ENCODE data around the gene PCNX1.
"Not testable (repeated sequence)": the region's sequence is repeated elsewhere in the genome, so short reads cannot be mapped to it uniquely, and the experiment has no call there.

Gene PCNX1

DNA sequence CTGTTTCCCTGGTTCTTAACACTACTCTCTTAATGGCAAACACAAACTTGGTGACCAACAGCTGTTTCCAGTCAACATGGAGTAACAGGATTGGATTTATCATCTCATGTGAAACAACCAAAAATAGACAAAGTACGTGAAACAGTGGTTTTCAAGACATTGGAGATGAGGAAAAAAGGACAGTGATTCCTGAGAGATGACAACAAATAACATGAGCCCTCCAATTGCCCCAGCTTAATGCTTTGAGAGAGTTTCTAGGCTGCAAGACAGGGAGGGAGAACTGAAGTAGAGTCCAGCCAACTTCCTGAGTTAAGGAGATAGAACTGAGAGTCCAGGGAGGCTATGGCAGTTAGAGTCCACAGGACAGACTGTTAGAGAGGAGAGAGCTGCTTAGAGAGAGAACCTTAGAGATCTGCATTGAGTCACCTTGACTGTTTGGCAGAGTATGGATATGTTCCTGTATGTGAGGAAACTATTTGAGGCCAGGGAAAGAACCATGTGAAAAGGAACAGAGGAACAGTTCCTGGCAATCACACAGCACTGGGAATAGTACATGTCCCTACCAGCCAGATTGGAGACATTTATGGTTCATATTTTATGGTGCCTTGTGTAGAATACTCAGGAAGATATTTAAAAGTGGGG is 106.4 kb downstream of the PCNX1 start:
- no peak for DNase-seq (ENCODE audit: low read depth, low spot score)

DNA sequence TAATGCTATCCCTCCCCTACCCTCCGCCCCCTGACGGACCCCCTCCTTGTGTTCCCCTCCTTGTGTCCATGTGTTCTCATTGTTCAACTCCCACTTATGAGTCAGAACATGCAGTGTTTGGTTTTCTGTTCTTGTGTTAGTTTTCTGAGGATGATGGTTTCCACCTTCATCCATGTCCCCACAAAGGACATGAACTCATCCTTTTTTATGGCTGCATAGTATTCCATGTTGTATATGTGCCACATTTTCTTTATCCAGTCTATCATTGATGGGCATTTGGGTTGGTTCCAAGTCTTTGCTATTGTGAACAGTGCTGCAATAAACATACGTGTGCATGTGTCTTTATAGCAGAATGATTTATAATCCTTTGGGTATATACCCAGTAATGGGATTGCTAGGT is 112.7 kb downstream of the PCNX1 start:
- not testable (repeated sequence) for DNase-seq (ENCODE audit: low read depth, low spot score)

DNA sequence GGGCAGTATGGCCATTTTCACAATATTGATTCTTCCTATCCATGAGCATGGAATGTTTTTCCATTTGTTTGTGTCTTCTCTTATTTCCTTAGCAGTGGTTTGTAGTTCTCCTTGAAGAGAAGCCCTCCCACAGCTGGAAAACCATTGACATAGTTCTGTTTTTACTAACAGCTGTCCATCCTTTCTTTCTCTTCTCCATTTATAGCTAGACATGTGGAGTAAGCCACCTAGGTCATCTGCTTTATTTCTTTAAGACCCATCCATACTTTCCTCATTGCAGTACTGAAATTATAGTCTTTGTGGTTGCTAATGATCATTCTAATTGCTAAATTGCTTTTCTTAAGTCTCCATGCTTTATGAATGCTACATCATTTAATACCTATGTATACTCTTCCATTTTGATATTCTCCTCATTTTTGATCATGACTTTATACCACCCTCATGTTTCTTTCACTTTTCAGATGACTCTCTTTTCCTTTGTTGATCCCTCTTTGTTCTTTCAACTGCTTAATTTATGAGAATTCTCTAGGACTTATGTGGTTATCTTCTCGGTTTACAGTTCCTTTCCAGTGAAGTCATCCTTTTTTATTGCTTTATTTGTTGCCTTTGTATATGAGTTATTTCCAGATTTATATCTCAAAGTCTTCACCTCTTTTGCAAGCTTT is 114.2 kb downstream of the PCNX1 start:
- no peak for DNase-seq (ENCODE audit: low read depth, low spot score)

DNA sequence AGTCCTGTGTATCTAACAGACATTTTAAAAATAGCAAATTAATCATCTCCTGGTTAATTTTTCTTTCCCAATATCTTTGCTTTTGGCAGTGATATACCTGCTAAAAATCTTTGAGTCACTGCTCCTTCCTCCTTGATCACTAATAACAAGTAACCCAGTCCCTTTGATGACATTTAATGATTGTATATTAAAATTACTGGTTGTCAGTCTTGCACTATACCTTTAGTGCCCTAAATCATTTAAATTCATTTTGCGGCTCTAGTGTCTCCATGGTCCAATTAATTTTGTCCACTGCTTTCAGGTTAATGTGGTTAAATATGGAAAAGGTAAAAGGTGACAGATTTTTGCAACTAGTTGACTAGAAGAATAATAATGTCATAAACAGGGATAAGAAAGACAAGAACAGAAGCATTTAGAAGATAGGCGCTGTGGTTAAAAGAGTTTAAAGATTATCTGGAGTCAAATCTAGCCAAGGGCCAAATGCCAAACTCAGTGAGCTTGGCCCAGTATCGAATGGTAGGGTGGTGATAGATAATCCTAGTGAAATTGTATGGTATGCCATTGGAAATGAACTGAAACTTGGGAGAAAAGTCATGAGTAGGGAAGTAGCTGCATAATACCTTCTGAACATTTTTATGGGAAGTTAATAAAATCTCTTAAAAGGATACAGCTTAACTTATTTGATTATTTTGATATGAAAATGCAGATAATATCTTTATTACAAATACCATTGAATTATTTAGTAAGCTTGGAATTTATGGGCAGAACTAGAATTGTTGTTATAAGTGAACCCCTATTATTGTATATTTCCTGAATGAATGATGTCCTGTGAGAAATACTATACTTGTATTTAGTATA is 115.0 kb downstream of the PCNX1 start:
- DNase-seq (ENCODE audit: low read depth, low spot score) = no peak

DNA sequence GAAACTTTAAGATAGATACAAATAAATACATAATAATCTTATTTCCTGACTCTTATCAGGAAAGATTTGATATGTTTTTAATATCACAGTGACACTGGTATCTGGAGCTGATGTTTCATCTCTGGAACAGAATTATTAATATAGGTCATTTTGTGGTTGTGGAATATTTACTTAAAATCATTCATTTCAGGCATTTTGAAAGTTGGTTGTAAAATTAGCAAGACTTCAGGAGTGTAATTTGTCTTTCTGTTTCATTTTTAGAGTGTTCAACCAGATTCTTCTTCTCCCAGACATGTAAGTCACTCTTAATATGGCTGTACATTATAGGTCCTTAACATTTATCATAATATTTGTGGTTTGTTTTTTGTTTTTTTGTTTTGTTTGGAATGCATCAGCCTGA is 115.7 kb downstream of the PCNX1 start:
- no peak for DNase-seq (ENCODE audit: low read depth, low spot score)

DNA sequence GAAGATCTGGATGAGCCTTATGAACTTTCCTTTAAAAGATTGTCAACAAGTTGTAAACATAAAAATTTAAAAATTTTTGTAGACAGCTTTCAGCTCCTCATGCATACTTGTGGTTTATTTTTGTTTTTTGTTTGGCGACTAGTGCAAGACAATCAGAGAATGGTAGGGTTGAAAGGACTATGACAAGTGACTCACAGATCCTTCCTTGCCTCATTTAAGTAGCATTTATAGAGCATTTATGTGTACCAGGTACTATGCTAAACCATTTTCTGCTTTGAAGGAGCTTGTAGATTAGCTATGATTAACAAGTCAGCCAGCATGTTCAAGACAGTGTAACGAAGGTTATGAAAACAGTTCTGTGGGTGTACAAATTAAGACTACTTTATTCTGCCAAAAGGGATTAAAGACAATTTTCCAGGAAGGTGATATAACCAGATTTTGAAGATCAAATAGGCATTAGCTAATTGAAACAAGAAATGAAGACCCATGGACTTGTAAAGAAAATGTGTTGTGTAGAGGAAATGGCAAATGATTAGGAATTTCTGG is 122.0 kb downstream of the PCNX1 start:
- DNase-seq (ENCODE audit: low read depth, low spot score) = no peak

DNA sequence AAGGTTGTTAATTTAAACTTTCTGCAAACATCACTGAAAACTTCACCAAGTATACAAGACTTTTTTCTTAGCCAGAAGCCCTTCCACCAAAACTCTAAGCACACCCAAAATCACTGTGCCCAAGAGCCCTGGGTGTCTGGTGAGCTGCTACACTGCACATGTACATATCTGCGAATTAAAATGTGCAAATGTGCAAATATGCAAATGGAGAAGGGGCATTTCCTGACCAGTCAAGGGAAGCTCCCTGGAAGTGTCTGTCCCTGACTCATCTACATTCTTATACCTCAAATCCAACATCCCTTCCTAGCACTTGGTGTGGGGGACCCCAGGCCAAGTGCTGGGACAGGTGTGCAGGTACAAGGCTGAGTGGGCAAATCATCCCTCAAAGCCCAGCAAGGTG is 123.7 kb downstream of the PCNX1 start:
- no peak for DNase-seq (ENCODE audit: low read depth, low spot score)

DNA sequence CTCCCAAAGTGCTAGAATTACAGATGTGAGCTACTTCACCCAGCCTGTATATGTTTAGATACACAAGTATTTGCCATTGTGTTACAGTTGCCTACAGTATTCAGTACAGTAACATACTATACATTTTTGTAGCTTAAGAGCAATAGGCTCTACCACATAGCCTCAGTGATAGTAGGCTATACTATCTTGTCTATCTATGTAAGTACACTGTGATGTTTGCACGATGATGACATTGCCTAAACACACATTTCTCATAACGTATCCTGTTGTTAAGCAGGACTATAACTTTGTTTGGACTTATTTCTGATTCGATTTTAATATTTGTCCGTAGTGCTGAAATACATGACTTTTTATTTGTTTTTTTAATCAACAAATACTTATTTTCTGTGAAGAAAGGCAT is 129.2 kb downstream of the PCNX1 start:
- no peak for DNase-seq (ENCODE audit: low read depth, low spot score)

DNA sequence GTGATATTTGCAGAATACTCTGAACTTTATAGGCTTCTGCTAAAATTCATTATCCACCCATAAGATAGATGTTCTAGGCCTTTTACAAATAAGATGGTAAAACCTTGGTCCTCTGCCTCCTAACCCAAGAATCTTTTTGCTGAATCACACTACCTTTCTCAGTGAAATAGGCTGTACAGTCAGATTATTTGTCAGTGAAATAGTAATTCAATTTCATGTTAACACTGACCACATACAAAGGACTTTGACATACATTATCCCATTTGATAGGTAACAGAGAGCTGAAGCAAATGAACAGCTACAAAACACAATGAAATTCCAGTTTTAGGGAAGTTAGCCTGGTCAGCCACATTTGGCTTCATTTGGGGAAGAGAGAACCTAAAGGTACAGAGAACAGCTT is 141.1 kb downstream of the PCNX1 start:
- DNase-seq (ENCODE audit: low read depth, low spot score) = no peak

DNA sequence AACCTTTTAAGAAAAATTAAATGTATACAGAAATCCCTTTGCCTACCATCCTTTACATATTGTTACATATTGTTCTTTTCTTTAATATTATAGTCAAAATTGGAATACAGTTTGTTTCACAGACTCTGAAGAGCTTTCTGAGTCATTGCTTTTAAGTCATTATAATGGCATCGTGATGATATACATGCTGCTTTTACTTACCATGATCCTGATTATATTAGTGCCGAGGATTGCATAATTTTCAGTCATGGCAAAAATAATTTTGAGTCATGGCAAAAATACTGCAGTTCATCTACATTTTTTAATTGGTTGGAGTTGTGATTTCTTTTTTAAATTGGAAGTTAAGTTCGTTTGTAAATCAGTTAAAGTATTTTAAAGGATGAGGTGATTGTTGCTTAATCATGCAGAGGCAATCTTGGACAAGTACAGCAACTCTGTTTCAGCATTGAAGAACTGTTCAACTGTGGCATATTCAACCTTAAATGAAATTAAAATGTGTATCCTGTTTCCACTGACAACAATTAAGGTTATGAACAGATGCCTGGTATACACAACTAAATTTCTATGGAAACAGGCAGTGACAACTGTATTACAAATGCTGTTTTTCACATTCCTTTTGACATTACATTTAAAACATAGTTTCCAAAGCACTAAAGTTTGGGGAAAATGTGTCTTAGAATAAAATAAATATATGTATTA is 142.3 kb downstream of the PCNX1 start:
- no peak for DNase-seq (ENCODE audit: low read depth, low spot score)

DNA sequence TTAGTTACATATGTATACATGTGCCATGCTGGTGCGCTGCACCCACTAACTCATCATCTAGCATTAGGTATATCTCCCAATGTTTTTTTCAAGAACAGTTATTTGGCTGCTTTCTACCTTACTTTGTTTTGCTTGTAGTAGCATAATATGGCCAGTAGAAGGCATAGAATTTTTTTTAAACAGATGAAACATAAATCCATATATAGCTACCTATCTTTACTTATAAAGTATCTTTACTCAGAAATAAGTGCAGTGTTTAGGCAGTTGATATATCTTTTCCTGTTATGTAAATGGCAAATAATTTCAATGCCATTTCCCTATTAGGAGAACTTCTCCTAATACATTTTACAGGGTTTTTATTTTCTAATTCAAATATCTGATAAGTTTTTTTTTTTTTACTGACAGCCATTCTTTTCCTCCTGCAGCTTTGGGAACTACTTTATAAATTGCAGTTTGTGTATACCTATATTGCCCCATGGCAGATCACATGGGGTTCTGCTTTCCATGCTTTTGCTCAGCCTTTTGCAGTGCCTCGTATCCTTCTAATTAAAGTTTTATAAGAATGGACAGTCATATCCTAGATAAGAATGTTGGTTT is 143.1 kb downstream of the PCNX1 start:
- no peak for DNase-seq (ENCODE audit: low read depth, low spot score)

DNA sequence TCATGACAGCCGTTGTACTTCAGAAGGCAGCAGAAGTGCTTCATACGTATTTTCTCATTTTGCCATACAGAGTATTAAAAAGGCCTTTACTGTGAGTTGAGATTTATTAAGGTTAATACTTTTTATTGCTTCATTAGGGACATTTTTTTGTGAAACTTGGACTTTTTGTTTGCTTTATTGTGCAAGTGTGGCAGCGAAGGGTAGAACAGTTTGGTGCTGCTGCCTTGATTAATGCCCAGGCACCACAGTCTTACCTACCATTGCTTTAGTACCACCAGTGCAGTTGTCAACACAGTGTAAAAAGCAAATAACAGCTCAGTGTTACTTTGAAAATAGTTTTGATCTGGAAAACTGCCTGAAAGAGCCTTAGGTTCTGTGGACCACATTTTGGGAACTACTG is 147.4 kb downstream of the PCNX1 start:
- DNase-seq (ENCODE audit: low read depth, low spot score) = no peak

DNA sequence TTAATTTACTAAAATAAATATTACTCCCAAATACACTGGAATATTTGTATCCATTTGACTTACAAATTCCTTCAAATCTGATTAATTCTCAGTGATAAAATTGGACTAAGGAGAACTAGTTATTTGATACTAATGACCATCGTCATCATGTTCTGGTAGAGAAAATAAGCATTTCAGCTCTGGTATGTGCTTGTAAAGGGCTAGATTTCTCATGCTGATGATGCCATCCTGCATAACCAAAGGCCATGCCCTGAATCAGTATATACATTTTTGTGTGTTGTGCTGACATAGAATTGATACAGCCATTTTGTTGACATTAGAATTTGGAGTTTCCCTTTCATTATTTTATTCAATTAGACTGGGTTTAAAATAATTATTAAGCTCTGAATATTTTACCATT is 148.9 kb downstream of the PCNX1 start:
- no peak for DNase-seq (ENCODE audit: low read depth, low spot score)

DNA sequence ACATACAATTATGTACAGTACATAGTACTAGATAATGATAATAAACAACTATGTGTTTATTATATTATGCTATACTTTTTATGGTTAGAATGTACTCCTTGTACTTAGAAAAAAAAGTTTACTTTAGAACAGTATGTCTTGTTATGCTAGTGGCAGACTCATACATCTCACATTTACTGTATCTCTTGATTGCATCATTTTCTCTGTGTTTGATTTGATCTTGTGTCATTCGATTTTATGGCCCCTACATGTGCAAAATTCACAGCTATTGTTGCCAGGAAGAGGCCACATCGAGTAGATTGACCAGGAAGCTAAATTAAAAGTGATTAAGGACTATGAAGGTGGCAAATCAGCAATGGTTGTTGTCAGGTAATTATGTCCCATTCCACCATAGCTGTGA is 153.0 kb downstream of the PCNX1 start:
- DNase-seq (ENCODE audit: low read depth, low spot score) = no peak

DNA sequence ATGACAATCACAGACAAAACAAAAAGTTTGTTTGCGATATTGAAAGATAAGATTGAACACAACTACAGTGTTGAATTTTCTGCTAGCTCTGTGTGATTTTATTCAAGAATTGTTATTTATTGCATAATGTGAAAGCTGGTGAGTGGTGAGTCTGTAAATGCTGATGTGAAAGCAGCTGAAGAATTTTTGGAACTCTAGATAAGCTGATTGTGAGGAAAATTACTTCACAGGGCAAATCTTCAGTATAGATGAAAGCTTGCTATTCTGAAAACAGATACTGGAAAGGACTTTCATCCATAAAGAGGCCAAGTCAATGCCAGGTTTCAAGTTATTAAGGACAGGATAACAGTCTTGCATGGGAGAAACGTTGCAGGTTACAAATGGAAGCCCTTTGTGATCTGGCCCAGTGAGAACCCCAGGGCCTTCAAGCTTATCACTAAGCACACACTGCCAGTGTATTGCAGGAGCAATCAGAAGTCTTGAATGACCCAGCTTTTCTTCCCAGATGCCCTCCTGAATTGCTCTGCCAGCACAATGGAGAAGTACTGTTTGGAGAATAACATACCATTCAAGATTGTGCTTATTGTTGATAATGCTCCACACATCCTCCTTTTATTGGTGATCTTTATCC is 153.7 kb downstream of the PCNX1 start:
- no peak for DNase-seq (ENCODE audit: low read depth, low spot score)

DNA sequence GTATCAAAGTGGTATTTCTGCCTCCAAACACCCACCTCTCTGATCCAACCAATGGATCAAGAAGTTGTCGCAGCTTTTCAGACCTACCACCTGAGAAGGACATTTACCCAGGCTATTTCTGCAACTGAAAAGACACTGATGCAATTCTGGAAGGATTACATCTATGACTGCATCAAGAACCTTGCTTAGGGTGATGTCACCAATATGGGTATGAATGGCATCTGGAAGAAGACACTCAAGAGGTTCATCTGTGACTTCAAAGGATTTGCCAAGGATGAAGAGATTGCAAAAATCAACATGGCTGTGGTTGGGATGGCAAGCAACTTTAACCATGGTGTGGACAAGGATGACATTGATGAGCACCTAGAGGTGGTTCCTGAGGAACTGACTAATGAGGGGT is 154.2 kb downstream of the PCNX1 start:
- no peak for DNase-seq (ENCODE audit: low read depth, low spot score)

DNA sequence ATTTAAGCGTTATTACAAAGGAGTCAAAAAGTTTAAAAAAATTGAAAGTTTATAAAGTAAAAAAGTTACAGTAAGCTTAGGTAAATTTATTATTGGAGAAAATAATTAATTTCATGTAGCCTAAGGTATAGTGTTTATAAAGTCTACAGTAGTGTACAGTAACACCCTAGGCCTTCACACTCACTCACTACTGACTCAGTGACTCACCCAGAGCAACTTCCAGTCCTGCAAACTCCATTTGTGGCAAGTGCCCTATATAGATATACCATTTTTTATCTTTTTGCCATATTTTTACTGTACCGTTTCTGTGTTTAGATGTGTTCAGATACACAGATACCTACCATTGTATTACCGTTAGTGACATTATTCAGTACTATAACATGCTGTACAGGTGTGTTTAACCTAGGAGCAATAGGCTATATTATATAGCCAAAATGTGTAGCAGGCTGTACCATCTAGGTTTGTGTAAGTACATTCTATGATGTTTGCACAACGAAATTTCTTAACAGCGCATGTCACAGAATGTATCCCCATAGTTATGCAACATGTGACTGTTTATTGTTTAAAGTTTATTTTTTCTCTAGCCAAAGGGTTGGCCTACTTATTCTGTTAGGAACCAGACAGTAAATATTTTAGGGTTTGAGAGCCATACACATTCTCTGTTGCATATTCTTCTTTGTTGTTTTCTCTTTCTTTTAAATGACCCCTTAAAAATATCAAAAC is 155.5 kb downstream of the PCNX1 start:
- no peak for DNase-seq (ENCODE audit: low read depth, low spot score)

DNA sequence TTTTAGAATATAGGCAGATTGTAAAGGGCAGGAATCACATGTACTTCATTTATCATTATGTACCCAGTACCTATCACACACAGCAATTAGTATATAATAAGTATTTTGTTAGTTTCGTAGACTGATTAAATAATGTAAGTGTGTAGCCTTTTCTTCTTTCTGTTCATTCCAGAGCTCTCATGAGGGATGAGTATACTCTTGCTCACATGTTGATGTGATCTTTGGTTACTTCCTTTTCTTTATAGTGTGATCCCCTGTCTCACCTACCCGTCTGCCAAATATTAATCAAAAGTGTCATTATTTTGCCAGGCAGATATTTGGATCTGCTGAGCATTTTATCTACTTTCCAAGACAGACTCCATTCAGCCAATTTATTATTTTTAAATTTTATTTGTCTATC is 156.1 kb downstream of the PCNX1 start:
- DNase-seq (ENCODE audit: low read depth, low spot score) = no peak

DNA sequence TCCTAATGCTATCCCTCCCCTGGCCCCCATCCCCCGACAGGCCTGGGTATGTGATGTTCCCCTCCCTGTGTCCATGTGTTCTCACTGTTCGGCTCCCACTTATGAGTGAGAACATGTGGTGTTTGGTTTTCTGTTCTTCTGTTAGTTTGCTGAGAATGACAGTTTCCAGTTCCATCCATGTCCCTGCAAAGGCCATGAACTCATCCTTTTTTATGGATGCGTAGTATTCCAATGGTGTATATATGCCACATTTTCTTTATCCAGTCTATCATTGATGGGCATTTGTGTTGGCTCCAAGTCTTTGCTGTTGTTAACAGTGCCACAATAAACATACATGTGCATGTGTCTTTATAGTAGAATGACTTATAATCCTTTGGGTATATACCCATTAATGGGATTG is 157.5 kb downstream of the PCNX1 start:
- DNase-seq (ENCODE audit: low read depth, low spot score) = not testable (repeated sequence)

DNA sequence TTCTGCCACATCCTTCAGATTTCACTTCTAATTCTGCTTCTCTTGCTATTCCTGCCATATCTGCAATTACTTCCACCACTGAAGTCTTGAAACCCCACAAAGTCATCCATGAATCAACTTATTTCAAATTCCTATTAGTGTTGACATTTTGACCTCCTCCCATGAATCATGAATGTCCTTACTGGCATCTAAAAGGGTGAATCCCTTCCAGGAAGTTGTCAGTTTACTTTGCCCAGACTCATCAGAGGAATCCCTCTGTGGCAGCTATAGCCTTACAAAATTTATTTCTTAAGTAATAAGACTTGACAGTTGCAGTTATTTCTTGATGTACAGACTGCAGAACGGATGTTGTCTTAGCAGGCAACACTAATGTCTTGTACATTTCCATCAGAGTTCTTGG is 162.9 kb downstream of the PCNX1 start:
- no peak for DNase-seq (ENCODE audit: low read depth, low spot score)
